GM19328 (cell line): ENCODE measurements around the gene SF3B3.
"Not testable (repeated sequence)": the region's sequence is repeated elsewhere in the genome, so short reads cannot be mapped to it uniquely, and the experiment has no call there.

Experiments used
- ATAC-seq: cut with Tn5 transposase; IDR thresholded peaks from one replicate; pipeline ENCODE4 v1.9.1; 2021; ENCODE audit warnings: mild to moderate bottlenecking, moderate library complexity; ENCODE audit not compliant: unreplicated experiment

SF3B3 gene

DNA sequence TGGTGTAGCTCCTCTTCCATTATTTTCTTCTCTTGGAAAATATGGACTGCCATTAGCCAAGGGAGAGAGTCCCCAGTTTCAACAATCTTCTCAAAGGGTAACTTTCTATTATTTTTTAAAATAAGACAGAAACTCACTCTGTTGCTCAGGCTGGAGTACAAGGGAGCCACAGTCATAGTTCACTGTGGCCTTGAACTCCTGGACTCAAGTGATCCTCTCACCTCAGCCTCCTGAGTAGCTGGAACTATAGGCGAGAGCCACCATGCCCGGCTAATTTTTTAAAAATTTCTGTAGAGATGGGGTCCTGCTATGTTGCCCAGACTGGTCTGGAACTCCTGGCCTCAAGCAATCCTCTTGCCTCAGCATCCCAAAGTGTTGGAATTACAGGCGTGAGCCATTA lies 13.4 kb upstream of the SF3B3 start:
- ATAC-seq, result no peak

DNA sequence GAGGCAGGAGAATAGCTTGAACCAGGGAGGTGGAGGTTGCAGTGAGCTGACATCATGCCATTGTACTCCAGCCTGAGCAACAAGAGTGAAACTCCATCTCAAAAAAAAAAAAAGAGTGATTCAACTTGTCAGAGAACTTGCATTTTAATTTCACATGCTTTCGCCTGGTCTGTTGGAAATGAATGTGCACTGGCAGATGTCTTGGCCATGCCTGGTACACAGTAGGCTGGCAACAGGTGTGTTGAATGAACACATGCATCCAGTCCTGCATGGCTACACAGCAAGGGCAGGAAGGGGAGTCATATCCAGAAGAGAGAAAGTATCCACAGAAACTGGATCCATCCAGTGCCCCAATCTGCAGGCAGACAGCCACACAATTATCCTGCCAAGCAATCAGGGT lies 11.8 kb upstream of the SF3B3 start:
- no peak for ATAC-seq

DNA sequence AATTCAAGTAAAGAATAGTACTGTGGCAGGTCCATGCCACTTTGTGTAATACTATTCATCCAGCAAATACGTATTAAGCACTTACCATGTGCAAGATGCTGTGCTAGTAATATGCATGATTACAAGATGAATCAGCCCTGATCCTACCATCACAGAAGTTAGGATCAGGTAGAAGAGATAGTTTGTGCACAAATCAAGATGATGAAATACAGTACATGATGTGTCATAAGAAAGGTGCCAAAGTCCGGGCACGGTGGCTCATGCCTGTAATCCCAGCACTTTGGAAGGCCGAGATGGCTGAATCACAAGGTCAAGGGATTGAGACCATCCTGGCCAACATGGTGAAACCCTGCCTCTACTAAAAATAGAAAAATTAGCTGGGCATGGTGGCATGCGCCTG lies 11.2 kb upstream of the SF3B3 start:
- ATAC-seq, result no peak

DNA sequence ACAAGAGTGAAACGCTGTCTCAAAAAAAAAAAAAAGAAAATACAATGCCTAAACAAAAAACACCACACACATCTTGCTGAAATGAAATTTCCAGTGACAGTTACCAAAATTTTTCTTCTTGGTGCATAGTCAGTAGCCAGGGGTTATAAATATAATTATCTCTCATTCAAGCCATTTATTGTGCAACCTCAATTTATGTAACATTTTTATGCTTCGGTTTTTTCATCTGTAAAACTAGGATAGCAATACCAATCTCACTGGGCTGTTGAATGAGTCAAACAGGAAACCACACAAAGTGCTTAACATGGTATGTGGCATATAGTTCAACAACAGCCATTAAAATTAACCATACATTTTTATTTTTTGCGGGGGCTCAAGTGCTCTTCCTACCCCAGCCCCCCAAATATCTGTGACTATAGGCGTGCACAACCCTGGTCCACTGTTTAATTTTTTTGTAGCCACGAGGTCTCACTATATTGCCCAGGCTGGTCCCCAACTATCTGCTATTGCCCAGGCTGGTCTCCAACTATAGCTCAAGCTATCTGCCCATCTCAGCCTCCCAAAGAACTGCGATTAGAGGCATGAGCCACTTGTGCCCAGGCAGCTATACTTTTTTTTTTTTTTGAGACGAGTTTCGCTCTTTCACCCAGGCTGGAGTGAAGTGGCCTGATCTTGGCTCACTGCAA lies 2.9 kb upstream of the SF3B3 start:
- no peak for ATAC-seq

DNA sequence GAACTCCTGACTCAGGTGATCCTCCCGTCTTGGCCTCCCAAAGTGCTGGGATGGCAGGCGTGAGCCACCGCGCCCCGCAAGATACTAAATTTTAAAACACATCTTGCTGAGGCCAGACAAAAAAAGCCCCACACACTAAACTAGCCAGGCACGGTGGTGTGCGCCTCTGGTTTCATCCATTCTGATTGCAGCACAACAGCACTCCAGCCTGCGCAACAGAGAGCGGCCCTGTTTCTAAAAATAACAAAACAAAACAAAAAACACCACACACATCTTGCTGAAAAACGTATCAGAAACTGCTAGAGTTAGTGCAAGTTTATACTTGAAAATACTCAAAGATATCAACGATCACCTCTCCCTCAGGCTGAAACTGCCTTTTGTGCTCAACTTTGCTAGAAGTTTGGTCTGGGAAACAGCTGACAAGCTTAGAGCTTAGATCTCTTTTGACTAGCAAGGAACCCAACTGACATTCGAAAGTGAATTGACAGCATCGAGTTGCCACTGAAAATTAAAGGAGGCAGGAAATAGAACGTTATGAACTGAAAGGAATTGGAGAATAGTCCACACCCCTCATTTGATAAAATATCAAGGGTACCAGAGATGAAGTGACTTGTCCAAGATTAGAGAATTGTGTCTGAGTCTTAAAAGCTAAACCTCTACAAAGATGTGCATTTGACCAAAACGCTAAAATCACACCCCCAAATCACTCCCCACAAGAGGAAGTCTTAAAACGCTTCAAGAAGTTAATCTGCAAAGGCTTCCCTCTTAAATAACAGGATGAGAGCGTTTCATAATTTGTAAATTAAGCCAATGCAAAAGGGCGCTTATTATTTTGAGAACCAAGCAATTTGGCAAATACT lies 1.2 kb upstream of the SF3B3 start:
- no peak for ATAC-seq

- ATAC-seq, result no peak
Observed at GRCh38 chr16:70523076-70523742, 407 bp upstream of the SF3B3 start, which contains the start of gene COG4. Gene COG4 (minus strand): TSS chr16:70523554. CDS start chr16:70523543, 11 bp downstream.

DNA sequence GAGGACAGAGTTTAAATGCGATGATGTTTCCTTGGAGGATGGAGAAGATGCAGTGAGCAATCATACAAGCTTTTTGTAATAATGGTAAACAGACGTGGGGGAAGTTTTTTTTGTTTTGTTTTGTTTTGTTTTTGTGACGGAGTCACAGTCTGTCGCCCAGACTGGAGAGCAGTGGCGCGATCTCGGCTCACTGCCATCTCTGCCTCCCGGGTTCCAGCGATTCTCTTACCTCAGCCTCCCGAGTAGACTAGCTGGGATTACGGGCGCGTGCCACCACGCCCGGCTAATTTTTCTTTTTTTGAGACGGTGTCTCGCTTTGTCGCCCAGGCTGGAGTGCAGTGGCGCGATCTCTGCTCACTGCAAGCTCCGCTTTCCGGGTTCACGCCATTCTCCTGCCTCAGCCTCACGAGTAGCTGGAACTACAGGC lies 796 bp downstream of the SF3B3 start:
- ATAC-seq, result not testable (repeated sequence)

DNA sequence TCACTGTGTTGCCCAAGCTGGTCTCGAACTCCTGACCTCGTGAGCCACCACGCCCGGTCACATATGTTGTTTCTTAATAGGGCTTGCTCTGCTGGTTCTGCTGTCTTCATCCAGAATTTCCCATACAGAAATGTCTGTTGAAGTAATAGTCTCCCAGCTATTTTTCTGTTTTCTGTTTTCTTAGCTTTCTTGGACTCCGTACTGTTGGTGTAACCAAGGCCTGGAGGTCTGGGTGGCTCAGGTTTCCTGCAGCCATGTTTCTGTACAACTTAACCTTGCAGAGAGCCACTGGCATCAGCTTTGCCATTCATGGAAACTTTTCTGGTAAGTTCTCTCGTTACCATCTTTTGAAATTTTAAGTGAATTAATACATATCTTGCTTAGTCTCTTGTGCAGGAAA lies 2.8 kb downstream of the SF3B3 start:
- ATAC-seq, result no peak

GRCh38 chr16:70527315-70527996 lies 3.8 kb downstream of the SF3B3 start:
- no peak for ATAC-seq

DNA sequence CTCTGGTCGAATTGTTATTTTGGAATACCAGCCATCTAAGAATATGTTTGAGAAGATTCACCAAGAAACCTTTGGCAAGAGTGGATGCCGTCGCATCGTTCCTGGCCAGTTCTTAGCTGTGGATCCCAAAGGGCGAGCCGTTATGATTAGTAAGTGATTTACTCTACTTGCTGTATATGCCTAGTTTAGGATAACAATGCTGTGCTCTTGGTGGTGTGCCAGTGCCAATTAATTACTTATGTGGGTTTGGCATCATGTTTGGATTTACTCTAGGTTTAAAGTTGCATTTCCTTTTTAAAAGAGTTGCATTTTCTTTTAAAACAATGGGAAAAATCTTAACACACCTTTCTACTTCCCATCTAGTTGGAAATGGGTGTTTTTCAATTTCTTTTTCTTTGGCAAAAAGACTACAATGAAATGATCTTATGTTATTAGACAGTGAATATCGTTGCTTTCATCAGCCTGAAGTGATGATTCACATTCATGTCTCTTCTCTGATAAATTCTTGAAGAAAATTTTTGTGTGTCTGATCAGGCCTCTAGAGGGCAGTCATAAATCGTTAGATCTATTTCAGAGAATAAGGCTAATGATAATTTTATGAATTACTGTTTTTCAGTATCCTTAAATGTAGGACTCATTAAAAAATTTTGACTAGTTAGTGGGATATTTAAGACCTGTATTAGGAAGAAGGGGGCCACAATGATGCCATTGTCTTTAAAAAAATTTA lies 5.6 kb downstream of the SF3B3 start:
- no peak for ATAC-seq

DNA sequence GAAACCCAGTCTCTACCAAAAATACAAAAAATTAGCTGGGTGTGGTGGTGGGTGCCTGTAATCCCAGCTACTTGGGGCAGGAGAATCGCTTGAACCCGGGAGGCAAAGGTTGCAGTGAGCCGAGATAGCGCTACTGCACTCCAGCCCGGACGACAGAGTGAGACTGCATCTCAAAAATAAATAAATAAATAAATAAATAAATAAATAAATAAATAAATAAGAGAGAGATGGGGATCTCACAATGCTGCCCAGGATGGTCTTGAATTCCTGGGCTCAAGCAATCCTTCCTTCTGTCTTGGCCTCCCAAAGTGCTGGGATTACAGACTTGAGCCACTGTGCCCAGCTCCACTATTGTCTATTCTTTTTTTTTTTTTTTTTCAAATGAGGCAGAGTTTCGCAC lies 6.3 kb downstream of the SF3B3 start:
- ATAC-seq, result not testable (repeated sequence)

DNA sequence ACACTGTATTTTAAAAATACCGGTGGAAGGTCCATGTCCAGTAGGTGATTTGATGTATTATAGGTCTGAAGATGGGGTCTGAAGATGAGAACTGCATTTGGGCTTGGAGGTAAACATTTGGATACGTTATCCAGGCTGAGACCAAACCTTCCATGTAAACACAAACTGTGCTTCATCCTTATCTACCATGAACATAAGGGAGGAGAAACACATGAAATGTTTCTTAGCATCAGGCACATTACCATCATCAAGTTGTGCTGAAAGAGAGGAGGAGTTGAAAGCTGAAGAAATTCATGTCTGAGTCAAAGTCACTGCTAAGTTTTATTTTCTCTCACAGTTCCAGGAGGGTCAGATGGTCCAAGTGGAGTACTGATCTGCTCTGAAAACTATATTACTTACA lies 11.4 kb downstream of the SF3B3 start:
- no peak for ATAC-seq

GRCh38 chr16:70540994-70541393 lies 17.4 kb downstream of the SF3B3 start:
- no peak for ATAC-seq

DNA sequence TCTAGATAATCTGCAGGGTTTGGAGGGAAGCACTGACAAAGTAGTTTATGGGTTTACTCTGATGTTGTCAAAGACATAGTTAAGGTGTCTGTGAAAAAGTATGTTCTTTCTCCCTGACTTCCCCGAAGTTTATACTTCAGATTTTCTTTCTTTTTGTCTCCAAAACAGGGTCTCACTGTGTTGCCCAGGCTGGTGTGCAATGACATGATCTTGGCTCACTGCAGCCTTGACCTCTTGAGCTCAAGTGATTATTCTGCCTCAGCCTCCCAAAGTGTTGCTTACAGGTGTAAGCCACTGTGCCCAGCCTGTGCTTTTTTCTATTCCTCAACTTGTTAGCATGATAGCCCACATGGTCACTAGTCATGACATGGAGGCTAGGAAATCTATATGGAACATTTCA lies 20.9 kb downstream of the SF3B3 start:
- no peak for ATAC-seq

DNA sequence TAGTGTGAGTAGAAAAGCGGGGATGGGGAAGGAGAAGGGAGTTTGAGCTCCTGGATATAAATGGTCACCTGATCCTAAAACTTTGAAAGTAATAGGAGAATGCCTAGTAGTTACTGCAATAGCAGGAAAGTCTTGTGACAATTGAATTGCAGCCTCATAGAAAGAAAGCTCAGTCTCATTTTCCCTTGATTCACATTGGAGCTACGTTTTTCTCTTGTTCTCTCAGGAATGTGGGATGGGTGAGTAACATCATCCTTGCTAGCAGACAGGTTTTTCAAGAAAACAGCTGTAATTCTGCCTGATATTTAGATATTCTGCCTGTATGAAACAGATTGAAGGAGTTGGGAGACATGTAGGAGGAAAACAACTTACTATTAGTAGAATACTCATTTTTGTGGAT lies 25.3 kb downstream of the SF3B3 start:
- no peak for ATAC-seq

DNA sequence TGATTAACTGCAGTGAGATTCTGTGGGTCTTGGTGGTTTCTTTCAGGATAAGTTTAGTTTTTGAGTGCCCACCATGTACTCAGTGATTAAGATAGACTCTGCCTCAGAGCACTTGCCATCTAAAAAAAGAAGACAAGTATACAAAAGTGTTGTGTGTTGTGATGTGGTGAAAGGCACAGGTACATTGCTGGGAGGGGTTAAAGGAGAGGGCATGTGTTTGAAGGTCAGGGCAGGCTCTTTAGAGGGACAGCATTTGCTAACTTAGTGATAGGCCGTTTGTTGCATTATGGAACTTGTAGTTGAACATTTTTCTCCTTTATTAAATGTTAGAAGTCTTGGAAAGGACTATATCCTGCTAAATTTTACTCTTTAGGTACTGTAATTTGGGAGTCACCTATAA lies 26.5 kb downstream of the SF3B3 start:
- no peak for ATAC-seq

- ATAC-seq, result no peak
Observed at GRCh38 chr16:70551788-70552187, 28.2 kb downstream of the SF3B3 start.

DNA sequence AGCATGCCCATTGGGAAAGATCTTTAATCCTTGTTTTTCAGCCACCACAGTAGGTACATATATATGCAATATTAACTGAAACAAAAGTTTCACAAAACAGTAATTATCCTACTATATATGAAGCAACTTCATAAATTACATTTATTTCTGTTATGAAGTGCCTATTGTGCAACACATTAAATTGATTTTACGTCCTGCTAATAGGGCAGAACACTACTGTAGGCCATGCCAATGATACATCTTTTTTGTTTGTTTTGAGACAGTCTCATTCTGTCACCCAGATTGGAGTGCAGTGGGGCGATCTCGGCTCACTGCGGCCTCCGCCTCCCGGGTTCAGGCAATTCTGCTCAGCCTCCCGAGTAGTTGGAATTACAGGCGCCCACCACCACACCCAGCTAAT lies 29.1 kb downstream of the SF3B3 start:
- no peak for ATAC-seq

DNA sequence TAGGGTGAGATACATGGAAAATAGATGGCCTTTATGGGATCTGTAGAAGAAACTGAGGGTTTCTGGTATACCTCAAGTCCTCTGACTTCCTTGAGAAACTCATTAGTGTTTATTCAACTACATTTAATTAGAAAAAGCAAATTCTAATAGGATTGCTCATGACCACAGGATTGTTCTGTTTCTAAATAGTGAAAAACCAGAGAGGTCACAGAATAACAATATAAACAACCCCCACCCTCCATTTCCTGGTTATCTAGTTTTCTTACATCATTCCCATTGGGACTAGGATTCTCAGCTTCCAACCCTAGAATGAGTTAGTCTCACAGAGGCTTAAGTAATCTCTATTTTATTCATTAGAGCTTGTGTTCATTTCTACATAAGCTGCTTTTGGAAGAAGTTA lies 30.0 kb downstream of the SF3B3 start:
- ATAC-seq, result no peak

GRCh38 chr16:70556063-70556462 lies 32.4 kb downstream of the SF3B3 start:
- no peak for ATAC-seq

- ATAC-seq, result no peak
Observed at GRCh38 chr16:70561623-70562022, 38.0 kb downstream of the SF3B3 start.
